ENCODE results near the gene BOK. TPM values are rescaled to one million over a fixed set of nuclear protein-coding genes. Genes with fewer than 3 reads are reported as not detected.
A peak's percentile ranks its signal among the peaks of the same experiment; 100 is the strongest.

BOK gene
- total and polyA plus RNA-seq, 2 experiments from 2014 or later, result 32.2 to 45.8 TPM

DNA sequence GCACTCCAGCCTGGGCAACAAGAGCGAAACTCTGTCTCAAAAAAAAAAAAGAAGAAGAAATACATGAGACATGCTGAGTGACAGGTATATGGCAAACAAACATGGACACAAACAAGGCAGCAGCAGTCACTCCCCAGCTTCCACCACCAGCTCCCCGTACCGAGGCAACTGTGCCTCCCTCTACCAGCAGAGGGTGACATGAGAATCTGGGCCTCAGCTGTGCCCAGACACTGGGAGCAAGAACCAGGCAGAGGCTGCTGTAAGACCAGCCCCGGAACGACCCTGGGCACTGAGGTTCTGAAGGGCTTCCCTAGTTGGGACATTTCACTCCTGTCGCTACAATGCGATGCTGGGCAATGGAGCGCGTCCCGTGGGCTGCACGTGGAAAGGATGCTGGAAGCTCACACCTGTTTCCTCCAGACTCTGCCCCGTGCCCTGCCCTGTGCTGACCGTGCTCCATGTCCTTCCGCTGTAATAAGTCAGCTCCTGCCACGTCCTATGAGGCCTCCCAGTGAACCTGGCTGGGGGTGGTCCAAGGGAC is 37.1 kb downstream of the BOK start:
- TF ChIP-seq, protein P1, sequence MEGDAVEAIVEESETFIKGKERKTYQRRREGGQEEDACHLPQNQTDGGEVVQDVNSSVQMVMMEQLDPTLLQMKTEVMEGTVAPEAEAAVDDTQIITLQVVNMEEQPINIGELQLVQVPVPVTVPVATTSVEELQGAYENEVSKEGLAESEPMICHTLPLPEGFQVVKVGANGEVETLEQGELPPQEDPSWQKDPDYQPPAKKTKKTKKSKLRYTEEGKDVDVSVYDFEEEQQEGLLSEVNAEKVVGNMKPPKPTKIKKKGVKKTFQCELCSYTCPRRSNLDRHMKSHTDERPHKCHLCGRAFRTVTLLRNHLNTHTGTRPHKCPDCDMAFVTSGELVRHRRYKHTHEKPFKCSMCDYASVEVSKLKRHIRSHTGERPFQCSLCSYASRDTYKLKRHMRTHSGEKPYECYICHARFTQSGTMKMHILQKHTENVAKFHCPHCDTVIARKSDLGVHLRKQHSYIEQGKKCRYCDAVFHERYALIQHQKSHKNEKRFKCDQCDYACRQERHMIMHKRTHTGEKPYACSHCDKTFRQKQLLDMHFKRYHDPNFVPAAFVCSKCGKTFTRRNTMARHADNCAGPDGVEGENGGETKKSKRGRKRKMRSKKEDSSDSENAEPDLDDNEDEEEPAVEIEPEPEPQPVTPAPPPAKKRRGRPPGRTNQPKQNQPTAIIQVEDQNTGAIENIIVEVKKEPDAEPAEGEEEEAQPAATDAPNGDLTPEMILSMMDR (IDR thresholded peaks at IDR 0.05; ENCODE audit: low read depth, low read length), result peak; percentile 55
- Histone ChIP-seq H3K27me3 (no peaks in the 10 kb centered on the region), H3K4me3 (no peak overlapping the region), H3K27ac (no peak overlapping the region), H3K9me3 (ENCODE audit: low read depth) (no peaks in the 10 kb centered on the region), H3K36me3 (peaks cover 4% of the 10 kb centered on the region), H3K4me1 (ENCODE audit: low read depth) (no peaks in the 10 kb centered on the region)
- peak; percentile 24 to 44 for DNase-seq (ENCODE audit: low read depth in 1 of 2, low spot score in 1 of 2)

DNA sequence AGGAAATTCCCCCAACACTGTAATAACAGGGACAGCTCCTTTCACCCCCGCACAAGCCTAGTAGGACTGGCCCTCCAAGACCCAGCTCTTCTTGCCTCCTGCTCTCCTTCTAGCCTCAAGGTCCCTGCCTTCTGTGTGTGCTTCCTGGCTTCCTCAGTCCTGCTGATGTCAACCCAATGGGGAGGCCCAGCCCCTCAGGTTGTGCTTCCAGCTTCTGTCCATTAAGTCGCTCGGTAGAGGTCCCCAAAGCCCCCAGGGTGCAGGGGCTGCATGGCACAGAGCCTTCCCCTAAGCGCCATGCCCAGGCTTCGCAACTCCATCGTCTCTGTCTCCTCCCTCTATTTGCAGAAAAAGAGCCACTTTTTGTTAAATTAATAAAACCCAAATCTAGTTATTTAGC is 39.0 kb downstream of the BOK start:
- Histone ChIP-seq H3K36me3 (peaks cover 14% of the 10 kb centered on the region), H3K27ac (no peak overlapping the region), H3K4me3 (no peak overlapping the region), H3K9me3 (ENCODE audit: low read depth) (no peaks in the 10 kb centered on the region), H3K27me3 (no peaks in the 10 kb centered on the region), H3K4me1 (ENCODE audit: low read depth) (no peaks in the 10 kb centered on the region)
- no peak for DNase-seq (ENCODE audit: low read depth in 1 of 2, low spot score in 1 of 2)
- TF ChIP-seq, protein P1 (IDR thresholded peaks at IDR 0.05; ENCODE audit: low read depth, low read length), result no peak

DNA sequence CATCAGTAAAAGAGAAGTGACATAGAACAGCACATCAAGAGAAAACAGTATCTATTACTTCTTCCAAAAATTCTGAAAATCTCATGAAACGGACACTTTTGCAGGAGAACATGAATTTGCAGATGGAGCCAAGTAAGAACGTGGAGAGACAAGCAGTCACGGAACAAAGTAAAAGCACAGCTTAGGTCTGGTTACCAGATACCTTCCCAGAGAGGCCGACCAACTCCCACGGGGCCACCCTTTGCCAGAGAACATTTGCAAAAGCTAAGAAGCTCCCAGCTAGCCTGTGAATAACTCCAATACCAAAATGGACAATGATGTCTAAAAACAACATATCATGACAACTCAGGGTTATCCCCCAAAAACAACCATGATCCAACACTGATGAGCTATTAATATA is 39.5 kb downstream of the BOK start:
- Histone ChIP-seq H3K9me3 (ENCODE audit: low read depth) (no peaks in the 10 kb centered on the region), H3K27me3 (no peaks in the 10 kb centered on the region), H3K36me3 (peaks cover 14% of the 10 kb centered on the region), H3K4me1 (ENCODE audit: low read depth) (no peaks in the 10 kb centered on the region), H3K4me3 (no peak overlapping the region), H3K27ac (no peak overlapping the region)
- TF ChIP-seq, protein P1 (IDR thresholded peaks at IDR 0.05; ENCODE audit: low read depth, low read length), result no peak
- no peak for DNase-seq (ENCODE audit: low read depth in 1 of 2, low spot score in 1 of 2)

DNA sequence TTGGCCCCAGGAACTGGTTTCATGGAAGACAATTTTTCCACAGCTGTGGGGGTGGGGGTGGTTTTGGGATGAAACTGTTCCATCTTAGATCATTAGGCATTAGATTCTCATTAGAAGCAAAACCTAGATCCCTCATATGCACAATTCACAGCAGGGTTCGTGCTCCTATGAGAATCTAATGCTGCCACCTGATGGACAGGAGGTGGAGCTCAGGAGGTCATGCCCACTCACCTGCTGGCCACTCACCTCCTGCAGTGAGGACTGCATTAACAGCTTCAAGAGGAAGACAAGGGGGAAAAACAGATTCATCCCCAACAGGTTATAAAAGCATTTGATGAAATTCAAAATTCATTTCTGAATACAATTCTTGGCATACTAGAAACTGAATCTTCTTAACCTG is 39.9 kb downstream of the BOK start:
- TF ChIP-seq, protein P1 (IDR thresholded peaks at IDR 0.05; ENCODE audit: low read depth, low read length), result no peak
- no peak overlapping the region for H3K27ac ChIP-seq
- H3K4me1 ChIP-seq (ENCODE audit: low read depth), result no peaks in the 10 kb centered on the region
- no peak overlapping the region for H3K4me3 ChIP-seq
- H3K9me3 ChIP-seq (ENCODE audit: low read depth), result no peaks in the 10 kb centered on the region
- DNase-seq (ENCODE audit: low read depth in 1 of 2, low spot score in 1 of 2), result no peak
- peaks cover 15% of the 10 kb centered on the region for H3K36me3 ChIP-seq
- H3K27me3 ChIP-seq, result no peaks in the 10 kb centered on the region

DNA sequence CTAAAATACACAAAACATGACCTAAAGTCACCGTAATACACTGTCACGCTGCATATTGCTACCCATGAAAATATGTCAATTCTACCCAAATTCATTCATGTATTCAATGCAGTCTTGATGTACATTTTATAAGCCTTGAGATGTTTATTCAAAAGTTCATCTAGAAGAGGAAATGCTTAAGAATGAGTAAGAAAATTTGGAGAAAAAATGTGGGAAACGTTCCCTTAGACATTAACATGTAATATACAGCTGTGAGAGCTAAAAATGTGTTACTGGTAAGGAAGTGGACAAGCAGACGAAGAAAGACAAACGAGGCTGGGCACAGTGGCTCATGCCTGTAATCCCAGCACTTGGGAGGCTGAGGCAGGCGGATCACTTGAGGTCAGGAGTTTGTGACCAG is 41.1 kb downstream of the BOK start:
- Histone ChIP-seq H3K36me3 (peaks cover 22% of the 10 kb centered on the region), H3K9me3 (ENCODE audit: low read depth) (no peaks in the 10 kb centered on the region), H3K4me3 (no peak overlapping the region), H3K27me3 (no peaks in the 10 kb centered on the region), H3K4me1 (ENCODE audit: low read depth) (no peaks in the 10 kb centered on the region), H3K27ac (no peak overlapping the region)
- TF ChIP-seq, protein P1 (IDR thresholded peaks at IDR 0.05; ENCODE audit: low read depth, low read length), result no peak
- no peak for DNase-seq (ENCODE audit: low read depth in 1 of 2, low spot score in 1 of 2)

DNA sequence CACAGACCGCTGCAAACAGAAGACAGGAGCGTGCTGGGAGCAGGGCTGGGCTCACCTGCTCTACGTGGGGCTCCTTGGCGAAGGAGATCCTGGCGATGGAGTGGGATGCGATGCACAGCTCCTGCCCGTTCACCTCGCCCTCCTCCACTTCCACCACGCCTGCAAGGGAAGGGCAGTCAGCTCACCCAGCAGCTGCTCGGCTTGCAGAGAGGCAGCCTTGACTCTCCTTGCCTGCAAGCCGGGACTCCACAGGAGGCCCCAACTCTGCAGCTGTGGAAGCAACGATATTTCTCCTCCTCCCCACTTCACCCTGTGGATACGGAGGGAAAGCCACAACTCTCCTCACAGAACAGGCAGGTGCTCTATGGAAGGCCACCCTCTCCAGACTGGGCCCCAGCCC is 43.3 kb downstream of the BOK start:
- DNase-seq (ENCODE audit: low read depth in 1 of 2, low spot score in 1 of 2), result no peak
- H3K9me3 ChIP-seq (ENCODE audit: low read depth), result no peaks in the 10 kb centered on the region
- H3K4me1 ChIP-seq (ENCODE audit: low read depth), result no peaks in the 10 kb centered on the region
- no peak overlapping the region for H3K27ac ChIP-seq
- H3K36me3 ChIP-seq, result peaks cover 36% of the 10 kb centered on the region
- H3K4me3 ChIP-seq, result no peak overlapping the region
- H3K27me3 ChIP-seq, result no peaks in the 10 kb centered on the region
- TF ChIP-seq, protein P1 (IDR thresholded peaks at IDR 0.05; ENCODE audit: low read depth, low read length), result no peak

All from cardiac muscle cell (in vitro differentiated cells and primary cell).